HepG2 (cell line): ENCODE measurements around the gene TOP3B. TPM values are rescaled to one million over a fixed set of nuclear protein-coding genes. Genes with fewer than 3 reads are reported as not detected.
A peak's percentile ranks its signal among the peaks of the same experiment; 100 is the strongest.

ENCODE experiments used
- EZH2 ChIP-seq: conservative IDR thresholded peaks from 2 replicates; pipeline ENCODE4 v1.6.1; 2012; ENCODE audit warnings: mild to moderate bottlenecking, low read depth, low read length, moderate library complexity
- HIVEP1 ChIP-seq: sonication (generic); formaldehyde crosslinking; IDR thresholded peaks from 2 replicates; pipeline ENCODE4 v1.4.0; 2020; ENCODE audit warnings: mild to moderate bottlenecking, missing genetic modification reagents
- KAT7 ChIP-seq: IDR thresholded peaks from 2 replicates; pipeline ENCODE4 v1.6.1; 2018; ENCODE audit warnings: borderline replicate concordance, missing compliant biosample characterization
- MAF1 ChIP-seq: sonication (generic); formaldehyde crosslinking; IDR thresholded peaks from 2 replicates; pipeline ENCODE4 v1.5.0; 2020; ENCODE audit warnings: missing genetic modification reagents, borderline replicate concordance
- NCOA5 ChIP-seq: sonication (generic); formaldehyde crosslinking; IDR thresholded peaks from 2 replicates; pipeline ENCODE4 v1.4.0; 2020; ENCODE audit warnings: missing genetic modification reagents
- PHB2 ChIP-seq: fragments of 450-650 bp; IDR thresholded peaks from 2 replicates; pipeline ENCODE4 v1.6.1; 2018; ENCODE audit not compliant: partially characterized antibody
- SIX1 ChIP-seq: sonication (generic); formaldehyde crosslinking; IDR thresholded peaks from 2 replicates; pipeline ENCODE4 v1.4.0; 2020; ENCODE audit warnings: missing genetic modification reagents, borderline replicate concordance
- SNAPC2 ChIP-seq: sonication (generic); formaldehyde crosslinking; IDR thresholded peaks from 2 replicates; pipeline ENCODE4 v1.8.1; 2022; ENCODE audit warnings: mild to moderate bottlenecking, missing genetic modification reagents
- ZBTB3 ChIP-seq: sonication (generic); formaldehyde crosslinking; IDR thresholded peaks from 2 replicates; pipeline ENCODE4 v1.4.0; 2020; ENCODE audit warnings: low read depth, mild to moderate bottlenecking, moderate library complexity, missing genetic modification reagents, borderline replicate concordance
- ZEB1 ChIP-seq: IDR thresholded peaks from 2 replicates; pipeline ENCODE4 v1.6.1; 2012; ENCODE audit warnings: mild to moderate bottlenecking, low read depth, inconsistent platforms; ENCODE audit not compliant: insufficient replicate concordance
- ZMAT3 ChIP-seq: sonication (generic); formaldehyde crosslinking; conservative IDR thresholded peaks from 2 replicates; pipeline ENCODE4 v1.7.0; 2021; ENCODE audit warnings: missing genetic modification reagents
- ZNF251 ChIP-seq: sonication (generic); formaldehyde crosslinking; IDR thresholded peaks from 2 replicates; pipeline ENCODE4 v1.9.0; 2021; ENCODE audit warnings: mild to moderate bottlenecking, missing genetic modification reagents
- ZNF292 ChIP-seq: sonication (generic); formaldehyde crosslinking; IDR thresholded peaks from 2 replicates; pipeline ENCODE4 v1.8.1; 2022; ENCODE audit warnings: mild to moderate bottlenecking, low read depth, missing genetic modification reagents, borderline replicate concordance
- ZNF335 ChIP-seq: sonication (generic); formaldehyde crosslinking; IDR thresholded peaks from 2 replicates; pipeline ENCODE4 v1.4.0; 2020; ENCODE audit warnings: missing genetic modification reagents
- ZNF652 ChIP-seq: IDR thresholded peaks from 2 replicates; pipeline ENCODE4 v1.6.1; 2016; ENCODE audit warnings: low read depth, borderline replicate concordance
- polyA plus RNA-seq, 8 experiments: library from polyadenylated mRNA; depleted of rRNA in 3 of 8; stranded (reverse) in 7 of 8; unstranded in 1 of 8; fragments of >200 nt; fragmentation: Illumina TruSeq in 4 of 8; extraction: Trizol in 4 of 8; gene quantifications; 2 replicates each; pipeline versions ENCODE4 v1.2.1 to v1.2.3, GENCODE V29; 2011 to 2016; ENCODE audit warnings: low read depth in 4 of 8, missing spikeins in 1 of 8, mixed read lengths in 1 of 8; ENCODE audit not compliant: insufficient read depth in 1 of 8
- total RNA-seq, 5 experiments: library from RNA; depleted of rRNA; stranded (reverse); fragments of >200 nt; fragmentation: Illumina TruSeq; extraction: Trizol; gene quantifications; 2 replicates each; pipeline ENCODE4 v1.2.3, GENCODE V29; 2016; ENCODE audit warnings: low read depth in 1 of 5
- TF ChIP-seq, protein P1 (sequence below): IDR thresholded peaks from 2 replicates; pipeline ENCODE4 v1.6.1; 2016; ENCODE audit warnings: low read depth, control low read depth
- TF ChIP-seq, protein P2 (sequence below): sonication (generic); formaldehyde crosslinking; IDR thresholded peaks from 2 replicates; pipeline ENCODE4 v1.4.0; 2020; ENCODE audit warnings: missing genetic modification reagents, borderline replicate concordance
- TF ChIP-seq, protein P3 (sequence below): sonication (generic); formaldehyde crosslinking; IDR thresholded peaks from 2 replicates; pipeline ENCODE4 v1.9.0; 2022; ENCODE audit warnings: missing genetic modification reagents, mild to moderate bottlenecking, borderline replicate concordance
- TF ChIP-seq, protein P4 (sequence below): sonication (generic); formaldehyde crosslinking; IDR thresholded peaks from 2 replicates; pipeline ENCODE4 v1.5.1; 2020; ENCODE audit warnings: mild to moderate bottlenecking, missing genetic modification reagents, moderate library complexity

TOP3B gene
- total and polyA plus RNA-seq, 2 of the 13 experiments (the other 11 are each of a cell fraction or from before 2014, with no cell fraction given): 28.5 to 29.7 TPM

DNA sequence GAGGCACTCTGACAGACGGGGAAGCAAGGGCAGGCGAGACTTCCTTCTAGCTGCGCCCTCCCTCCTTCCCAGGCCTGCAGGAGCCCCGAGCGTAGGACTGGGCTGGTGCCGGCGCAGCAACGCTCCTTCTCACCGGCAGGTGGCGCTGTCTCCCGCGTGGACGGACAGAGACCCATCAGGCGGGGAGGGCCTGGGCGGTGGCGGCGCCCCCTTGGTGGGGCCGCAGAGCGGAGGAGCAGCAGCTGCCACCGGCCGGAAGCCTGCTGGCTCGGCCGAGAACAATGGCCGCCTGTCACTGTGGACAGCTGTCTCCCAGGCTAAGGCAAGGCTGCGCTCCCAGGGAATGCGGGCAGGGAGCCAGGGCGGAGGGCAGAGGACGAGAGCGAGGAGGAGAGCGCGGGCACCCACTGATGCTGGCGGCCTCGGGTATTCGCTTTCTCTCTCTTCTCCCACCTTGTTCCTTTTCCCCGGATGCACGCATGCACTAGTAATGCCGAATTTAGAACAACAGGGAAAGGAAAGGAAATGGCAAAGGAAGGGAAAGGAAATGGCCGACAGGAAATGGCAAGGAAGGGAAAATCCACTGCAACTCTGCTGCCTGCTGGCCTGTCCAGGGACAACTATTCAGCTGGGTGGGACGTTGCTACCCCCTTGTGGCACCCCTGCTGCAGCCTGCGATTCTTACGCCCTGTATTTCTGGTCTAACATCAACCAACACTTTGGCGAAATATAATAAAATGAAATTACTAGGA, 44.3 kb downstream of the TOP3B start (continued):
- TF ChIP-seq NCOA5: no peak
- no peak for TF ChIP-seq SIX1 (CRISPR knock-in tag)
- TF ChIP-seq KAT7 (CRISPR knock-in tag): no peak
- TF ChIP-seq HIVEP1 (CRISPR knock-in tag): no peak
- no peak for TF ChIP-seq PHB2
- TF ChIP-seq ZMAT3: peak; percentile 85
- TF ChIP-seq ZBTB3 (CRISPR knock-in tag): no peak
- no peak for TF ChIP-seq ZNF335 (CRISPR knock-in tag)
- TF ChIP-seq, protein P1, sequence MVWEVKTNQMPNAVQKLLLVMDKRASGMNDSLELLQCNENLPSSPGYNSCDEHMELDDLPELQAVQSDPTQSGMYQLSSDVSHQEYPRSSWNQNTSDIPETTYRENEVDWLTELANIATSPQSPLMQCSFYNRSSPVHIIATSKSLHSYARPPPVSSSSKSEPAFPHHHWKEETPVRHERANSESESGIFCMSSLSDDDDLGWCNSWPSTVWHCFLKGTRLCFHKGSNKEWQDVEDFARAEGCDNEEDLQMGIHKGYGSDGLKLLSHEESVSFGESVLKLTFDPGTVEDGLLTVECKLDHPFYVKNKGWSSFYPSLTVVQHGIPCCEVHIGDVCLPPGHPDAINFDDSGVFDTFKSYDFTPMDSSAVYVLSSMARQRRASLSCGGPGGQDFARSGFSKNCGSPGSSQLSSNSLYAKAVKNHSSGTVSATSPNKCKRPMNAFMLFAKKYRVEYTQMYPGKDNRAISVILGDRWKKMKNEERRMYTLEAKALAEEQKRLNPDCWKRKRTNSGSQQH (CRISPR knock-in tag): no peak
- no peak for TF ChIP-seq EZH2
- TF ChIP-seq, protein P2, sequence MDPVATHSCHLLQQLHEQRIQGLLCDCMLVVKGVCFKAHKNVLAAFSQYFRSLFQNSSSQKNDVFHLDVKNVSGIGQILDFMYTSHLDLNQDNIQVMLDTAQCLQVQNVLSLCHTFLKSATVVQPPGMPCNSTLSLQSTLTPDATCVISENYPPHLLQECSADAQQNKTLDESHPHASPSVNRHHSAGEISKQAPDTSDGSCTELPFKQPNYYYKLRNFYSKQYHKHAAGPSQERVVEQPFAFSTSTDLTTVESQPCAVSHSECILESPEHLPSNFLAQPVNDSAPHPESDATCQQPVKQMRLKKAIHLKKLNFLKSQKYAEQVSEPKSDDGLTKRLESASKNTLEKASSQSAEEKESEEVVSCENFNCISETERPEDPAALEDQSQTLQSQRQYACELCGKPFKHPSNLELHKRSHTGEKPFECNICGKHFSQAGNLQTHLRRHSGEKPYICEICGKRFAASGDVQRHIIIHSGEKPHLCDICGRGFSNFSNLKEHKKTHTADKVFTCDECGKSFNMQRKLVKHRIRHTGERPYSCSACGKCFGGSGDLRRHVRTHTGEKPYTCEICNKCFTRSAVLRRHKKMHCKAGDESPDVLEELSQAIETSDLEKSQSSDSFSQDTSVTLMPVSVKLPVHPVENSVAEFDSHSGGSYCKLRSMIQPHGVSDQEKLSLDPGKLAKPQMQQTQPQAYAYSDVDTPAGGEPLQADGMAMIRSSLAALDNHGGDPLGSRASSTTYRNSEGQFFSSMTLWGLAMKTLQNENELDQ (CRISPR knock-in tag): no peak
- no peak for TF ChIP-seq ZNF251 (CRISPR knock-in tag)
- TF ChIP-seq SNAPC2 (CRISPR knock-in tag): peak; percentile 89
- TF ChIP-seq, protein P3, sequence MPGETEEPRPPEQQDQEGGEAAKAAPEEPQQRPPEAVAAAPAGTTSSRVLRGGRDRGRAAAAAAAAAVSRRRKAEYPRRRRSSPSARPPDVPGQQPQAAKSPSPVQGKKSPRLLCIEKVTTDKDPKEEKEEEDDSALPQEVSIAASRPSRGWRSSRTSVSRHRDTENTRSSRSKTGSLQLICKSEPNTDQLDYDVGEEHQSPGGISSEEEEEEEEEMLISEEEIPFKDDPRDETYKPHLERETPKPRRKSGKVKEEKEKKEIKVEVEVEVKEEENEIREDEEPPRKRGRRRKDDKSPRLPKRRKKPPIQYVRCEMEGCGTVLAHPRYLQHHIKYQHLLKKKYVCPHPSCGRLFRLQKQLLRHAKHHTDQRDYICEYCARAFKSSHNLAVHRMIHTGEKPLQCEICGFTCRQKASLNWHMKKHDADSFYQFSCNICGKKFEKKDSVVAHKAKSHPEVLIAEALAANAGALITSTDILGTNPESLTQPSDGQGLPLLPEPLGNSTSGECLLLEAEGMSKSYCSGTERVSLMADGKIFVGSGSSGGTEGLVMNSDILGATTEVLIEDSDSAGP: peak; percentile 90
- TF ChIP-seq ZNF652: no peak
- TF ChIP-seq, protein P4, sequence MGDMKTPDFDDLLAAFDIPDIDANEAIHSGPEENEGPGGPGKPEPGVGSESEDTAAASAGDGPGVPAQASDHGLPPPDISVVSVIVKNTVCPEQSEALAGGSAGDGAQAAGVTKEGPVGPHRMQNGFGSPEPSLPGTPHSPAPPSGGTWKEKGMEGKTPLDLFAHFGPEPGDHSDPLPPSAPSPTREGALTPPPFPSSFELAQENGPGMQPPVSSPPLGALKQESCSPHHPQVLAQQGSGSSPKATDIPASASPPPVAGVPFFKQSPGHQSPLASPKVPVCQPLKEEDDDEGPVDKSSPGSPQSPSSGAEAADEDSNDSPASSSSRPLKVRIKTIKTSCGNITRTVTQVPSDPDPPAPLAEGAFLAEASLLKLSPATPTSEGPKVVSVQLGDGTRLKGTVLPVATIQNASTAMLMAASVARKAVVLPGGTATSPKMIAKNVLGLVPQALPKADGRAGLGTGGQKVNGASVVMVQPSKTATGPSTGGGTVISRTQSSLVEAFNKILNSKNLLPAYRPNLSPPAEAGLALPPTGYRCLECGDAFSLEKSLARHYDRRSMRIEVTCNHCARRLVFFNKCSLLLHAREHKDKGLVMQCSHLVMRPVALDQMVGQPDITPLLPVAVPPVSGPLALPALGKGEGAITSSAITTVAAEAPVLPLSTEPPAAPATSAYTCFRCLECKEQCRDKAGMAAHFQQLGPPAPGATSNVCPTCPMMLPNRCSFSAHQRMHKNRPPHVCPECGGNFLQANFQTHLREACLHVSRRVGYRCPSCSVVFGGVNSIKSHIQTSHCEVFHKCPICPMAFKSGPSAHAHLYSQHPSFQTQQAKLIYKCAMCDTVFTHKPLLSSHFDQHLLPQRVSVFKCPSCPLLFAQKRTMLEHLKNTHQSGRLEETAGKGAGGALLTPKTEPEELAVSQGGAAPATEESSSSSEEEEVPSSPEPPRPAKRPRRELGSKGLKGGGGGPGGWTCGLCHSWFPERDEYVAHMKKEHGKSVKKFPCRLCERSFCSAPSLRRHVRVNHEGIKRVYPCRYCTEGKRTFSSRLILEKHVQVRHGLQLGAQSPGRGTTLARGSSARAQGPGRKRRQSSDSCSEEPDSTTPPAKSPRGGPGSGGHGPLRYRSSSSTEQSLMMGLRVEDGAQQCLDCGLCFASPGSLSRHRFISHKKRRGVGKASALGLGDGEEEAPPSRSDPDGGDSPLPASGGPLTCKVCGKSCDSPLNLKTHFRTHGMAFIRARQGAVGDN (CRISPR knock-in tag): peak; percentile 94
- peak; percentile 79; the same call in 1 of the 2 replicates for TF ChIP-seq ZNF292 (CRISPR knock-in tag)
- no peak for TF ChIP-seq MAF1
- TF ChIP-seq ZEB1: no peak
